ENCODE measurements around the gene MARVELD1.

GRCh38 chr10:97766106-97766810 lies 52.7 kb downstream of the MARVELD1 start:
- TF ChIP-seq EZH2 (optimal IDR thresholded peaks at IDR 0.05; ENCODE audit: low read depth, low read length) (no peak), CTCF (IDR thresholded peaks at IDR 0.05; ENCODE audit: low read length) (no peak)
